ENCODE results near the gene MALRD1. TPM values are rescaled to one million over a fixed set of nuclear protein-coding genes. Genes with fewer than 3 reads are reported as not detected.

MALRD1 gene
- total RNA-seq, 4 donors from 2014 or later: 58.6 to 357 (median 249) TPM

- no peak for DNase-seq
- Histone ChIP-seq H3K4me1 (no peaks in the 10 kb centered on the region), H3K4me3 (no peak overlapping the region), H3K36me3 (peaks cover 0 to 6% (median 0%) of the 10 kb centered on the region in 3 donors), H3K27ac (no peak overlapping the region), H3K27me3 (no peaks in the 10 kb centered on the region), H3K9me3 (peaks cover 0 to 5% (median 0%) of the 10 kb centered on the region in 4 donors)
- no peak for TF ChIP-seq CTCF (IDR thresholded peaks at IDR 0.05)
These were observed 665.4 kb downstream of the MALRD1 start for GRCh38 chr10:19713800-19714525.

DNA sequence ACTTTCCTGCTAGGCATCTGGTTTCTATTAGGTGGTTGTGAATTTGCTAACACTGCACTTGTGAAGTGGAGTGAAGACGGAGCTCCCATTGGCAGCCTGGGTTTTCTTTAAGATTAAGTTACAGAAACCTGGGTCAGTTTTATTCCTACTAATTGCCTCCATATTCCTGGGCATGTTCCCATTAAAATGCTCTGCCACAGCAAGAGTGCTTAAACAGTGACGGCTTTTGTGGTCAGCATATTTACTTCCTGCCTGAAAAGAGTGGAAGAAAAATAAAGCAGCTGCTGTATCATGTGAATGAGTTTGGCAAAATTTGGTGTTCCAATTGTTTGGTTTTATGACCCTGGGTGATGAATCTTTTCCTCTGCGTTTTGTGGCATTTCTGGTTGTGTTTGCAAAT is 670.7 kb downstream of the MALRD1 start:
- Histone ChIP-seq H3K27me3 (no peaks in the 10 kb centered on the region), H3K36me3 (no peaks in the 10 kb centered on the region), H3K4me1 (no peaks in the 10 kb centered on the region), H3K27ac (no peak overlapping the region), H3K9me3 (no peaks in the 10 kb centered on the region), H3K4me3 (no peak overlapping the region)
- DNase-seq: no peak
- no peak for TF ChIP-seq POLR2A (IDR thresholded peaks at IDR 0.05)
- no peak for TF ChIP-seq CTCF (IDR thresholded peaks at IDR 0.05)

DNA sequence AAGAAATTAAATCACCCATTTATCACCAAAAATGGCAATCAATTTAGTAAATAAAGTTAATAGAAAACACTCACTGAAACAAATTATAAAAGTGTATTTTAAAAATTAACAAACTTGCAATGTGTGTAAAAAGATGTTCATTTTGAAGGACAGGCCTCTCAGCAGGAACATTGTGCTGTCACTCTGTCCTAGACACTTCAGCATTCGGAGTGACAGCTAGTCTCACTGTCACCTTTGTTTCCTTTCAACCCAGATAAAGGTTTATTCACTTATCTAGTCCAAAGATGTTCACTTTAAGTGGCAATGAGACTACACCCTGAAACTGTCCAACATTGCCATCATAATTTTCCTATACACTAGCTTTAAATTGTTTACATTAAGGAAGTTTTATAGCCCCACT is 675.7 kb downstream of the MALRD1 start:
- H3K4me1 ChIP-seq: no peaks in the 10 kb centered on the region
- no peak overlapping the region for H3K4me3 ChIP-seq
- DNase-seq: no peak
- H3K36me3 ChIP-seq: no peaks in the 10 kb centered on the region
- no peak for TF ChIP-seq POLR2A (IDR thresholded peaks at IDR 0.05)
- TF ChIP-seq CTCF (IDR thresholded peaks at IDR 0.05): no peak
- H3K9me3 ChIP-seq: no peaks in the 10 kb centered on the region
- no peaks in the 10 kb centered on the region for H3K27me3 ChIP-seq
- no peak overlapping the region for H3K27ac ChIP-seq

- Histone ChIP-seq H3K4me3 (no peak overlapping the region), H3K9me3 (no peaks in the 10 kb centered on the region), H3K27ac (no peak overlapping the region), H3K27me3 (no peaks in the 10 kb centered on the region), H3K4me1 (no peaks in the 10 kb centered on the region), H3K36me3 (no peaks in the 10 kb centered on the region)
- no peak for DNase-seq
- TF ChIP-seq POLR2A (IDR thresholded peaks at IDR 0.05): no peak
- TF ChIP-seq CTCF (IDR thresholded peaks at IDR 0.05): no peak
These were observed 679.8 kb downstream of the MALRD1 start for GRCh38 chr10:19728376-19728775.

- H3K27ac ChIP-seq: no peak overlapping the region
- DNase-seq: no peak
- H3K4me3 ChIP-seq: no peak overlapping the region
- no peaks in the 10 kb centered on the region for H3K27me3 ChIP-seq
- H3K9me3 ChIP-seq: no peaks in the 10 kb centered on the region
- H3K4me1 ChIP-seq: no peaks in the 10 kb centered on the region
- TF ChIP-seq POLR2A (IDR thresholded peaks at IDR 0.05) (no peak), CTCF (IDR thresholded peaks at IDR 0.05) (no peak)
- H3K36me3 ChIP-seq: no peaks in the 10 kb centered on the region
These were observed 680.4 kb downstream of the MALRD1 start for GRCh38 chr10:19728964-19729363.

Measured in Peyer's patch (tissue), 4 donors.